Mucosa of rectum (tissue), 2 donors: ENCODE data around the gene ASTN2.

Source experiments
- H3K27ac ChIP-seq, 2 donors: one replicate each; pipeline ENCODE4 v1.7.0; 2013; ENCODE audit warnings: inconsistent platforms in 2 of 2, low read depth in 2 of 2, low read length in 2 of 2
- H3K27me3 ChIP-seq, 2 donors: one replicate each; pipeline ENCODE4 v1.7.0; 2013; ENCODE audit warnings: low read length in 2 of 2; ENCODE audit not compliant: control insufficient read depth in 2 of 2, insufficient read depth in 2 of 2
- H3K36me3 ChIP-seq, 2 donors: one replicate each; pipeline ENCODE4 v1.7.0; 2013; ENCODE audit warnings: low read length in 2 of 2; ENCODE audit not compliant: control insufficient read depth in 2 of 2, insufficient read depth in 2 of 2
- H3K4me1 ChIP-seq, 2 donors: one replicate each; pipeline ENCODE4 v1.7.0; 2013; ENCODE audit warnings: low read length in 2 of 2, mild to moderate bottlenecking in 1 of 2; ENCODE audit not compliant: control insufficient read depth in 2 of 2, insufficient read depth in 2 of 2
- H3K4me3 ChIP-seq, 2 donors: one replicate each; pipeline ENCODE4 v1.7.0; 2013; ENCODE audit warnings: low read length in 2 of 2
- H3K9ac ChIP-seq, 2 donors: one replicate each; pipeline ENCODE4 v1.7.0; 2013; ENCODE audit warnings: low read length in 2 of 2, low read depth in 1 of 2, mild to moderate bottlenecking in 1 of 2
- H3K9me3 ChIP-seq, 2 donors: one replicate each; pipeline ENCODE4 v1.7.0; 2013; ENCODE audit warnings: low read length in 2 of 2; ENCODE audit not compliant: control insufficient read depth in 2 of 2
- donor health status: healthy.
- donor health status: Normal muscosa, but diverticular disease.

ASTN2 gene

DNA sequence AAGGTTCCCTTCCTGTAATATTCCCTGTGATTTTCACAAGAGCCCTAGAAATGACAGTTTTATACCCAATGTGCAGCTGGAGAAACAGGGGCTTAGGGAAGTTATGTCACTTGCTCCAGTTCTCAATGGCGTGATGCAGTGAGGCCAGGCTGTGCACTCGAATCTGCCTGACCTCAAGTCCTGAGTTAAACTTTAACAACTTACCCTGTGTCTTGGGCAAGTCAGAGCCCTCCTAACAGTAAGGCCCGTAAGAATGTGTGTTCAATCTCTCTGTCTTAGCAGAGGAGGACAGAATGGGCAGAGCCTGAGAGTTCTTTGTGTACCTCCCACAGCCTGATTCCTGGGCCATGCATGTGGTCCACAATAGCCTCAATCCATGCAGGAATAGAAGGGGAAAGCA is 546.7 kb downstream of the ASTN2 start:
- Histone ChIP-seq H3K4me1 (no peaks in the 10 kb centered on the region), H3K4me3 (no peak overlapping the region), H3K9ac (no peak overlapping the region), H3K36me3 (no peaks in the 10 kb centered on the region), H3K9me3 (no peaks in the 10 kb centered on the region), H3K27me3 (no peaks in the 10 kb centered on the region), H3K27ac (no peak overlapping the region)

DNA sequence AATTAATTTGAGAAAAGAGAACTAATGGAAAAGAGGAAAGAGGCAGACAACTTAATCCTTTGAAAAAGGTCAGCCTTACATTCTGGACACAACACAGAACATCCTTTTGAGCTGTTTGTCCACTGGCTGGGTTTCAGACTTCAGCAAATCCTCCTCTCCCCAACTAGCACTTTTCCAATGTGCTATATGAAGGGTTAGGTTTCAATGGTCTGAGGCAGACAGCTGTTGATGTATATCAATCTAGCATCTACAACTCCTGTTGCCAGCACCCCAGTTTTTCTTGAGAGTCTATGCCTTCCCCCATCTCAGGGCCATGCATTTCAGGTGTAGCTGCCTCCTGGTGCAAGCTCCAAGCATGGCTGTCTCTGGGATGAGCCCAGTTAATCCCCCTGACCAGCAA is 553.5 kb downstream of the ASTN2 start:
- Histone ChIP-seq H3K4me3 (no peak overlapping the region), H3K27me3 (no peaks in the 10 kb centered on the region), H3K4me1 (no peaks in the 10 kb centered on the region), H3K9ac (no peak overlapping the region), H3K9me3 (no peaks in the 10 kb centered on the region), H3K27ac (no peak overlapping the region), H3K36me3 (no peaks in the 10 kb centered on the region)

DNA sequence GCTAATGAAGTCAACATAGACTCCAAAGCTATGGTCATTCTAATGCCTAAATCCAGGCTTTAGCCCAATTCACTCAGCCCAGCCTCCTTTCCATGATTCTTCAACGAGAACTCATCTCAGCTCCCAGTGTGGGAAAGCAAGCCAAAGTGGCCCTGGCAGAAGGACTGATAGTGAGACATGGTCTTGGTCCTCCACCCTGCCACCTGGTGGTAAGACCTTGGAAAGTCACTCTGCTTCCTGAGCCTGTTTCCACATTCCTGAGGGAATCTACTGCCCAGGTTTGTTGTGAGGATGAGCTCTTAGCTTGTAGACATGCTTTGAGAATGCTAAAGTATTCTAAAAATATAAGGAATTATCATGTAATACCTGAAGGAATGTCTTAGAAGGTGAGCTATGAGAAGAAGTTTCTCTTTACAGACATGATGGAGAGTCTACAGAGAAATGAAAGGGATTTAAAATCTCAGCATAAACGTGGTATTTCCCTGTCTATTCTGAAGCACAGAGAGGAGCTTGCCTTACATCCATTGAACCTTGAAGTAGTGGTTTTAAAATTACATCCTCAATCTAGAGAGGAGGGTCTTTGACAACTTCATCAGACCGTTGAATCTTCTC is 554.2 kb downstream of the ASTN2 start:
- H3K27ac ChIP-seq = no peak overlapping the region
- H3K9ac ChIP-seq = no peak overlapping the region
- H3K27me3 ChIP-seq = no peaks in the 10 kb centered on the region
- no peaks in the 10 kb centered on the region for H3K4me1 ChIP-seq
- H3K4me3 ChIP-seq = no peak overlapping the region
- H3K36me3 ChIP-seq = no peaks in the 10 kb centered on the region
- no peaks in the 10 kb centered on the region for H3K9me3 ChIP-seq

DNA sequence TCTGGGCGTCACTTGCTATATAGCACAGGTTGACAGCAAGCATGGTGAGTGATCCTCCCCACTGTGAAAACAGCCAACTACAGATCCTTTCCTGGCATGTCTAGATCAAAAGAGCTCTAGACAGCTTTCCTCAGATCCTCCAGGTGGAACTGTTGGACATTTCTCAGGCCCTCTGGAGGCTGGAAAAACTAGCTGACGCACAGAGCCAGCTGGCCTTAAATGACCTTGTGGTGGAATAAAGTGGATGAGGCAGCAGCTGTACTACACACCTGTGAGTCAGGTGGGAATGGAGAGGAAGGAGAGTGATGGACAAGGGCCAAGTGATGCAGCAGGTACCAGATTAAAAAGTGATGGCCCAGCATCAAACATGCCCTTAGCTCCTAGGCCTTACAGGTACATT is 555.1 kb downstream of the ASTN2 start:
- H3K4me1 ChIP-seq = no peaks in the 10 kb centered on the region
- H3K36me3 ChIP-seq = no peaks in the 10 kb centered on the region
- H3K27ac ChIP-seq = no peak overlapping the region
- no peaks in the 10 kb centered on the region for H3K27me3 ChIP-seq
- no peak overlapping the region for H3K4me3 ChIP-seq
- no peaks in the 10 kb centered on the region for H3K9me3 ChIP-seq
- no peak overlapping the region for H3K9ac ChIP-seq

DNA sequence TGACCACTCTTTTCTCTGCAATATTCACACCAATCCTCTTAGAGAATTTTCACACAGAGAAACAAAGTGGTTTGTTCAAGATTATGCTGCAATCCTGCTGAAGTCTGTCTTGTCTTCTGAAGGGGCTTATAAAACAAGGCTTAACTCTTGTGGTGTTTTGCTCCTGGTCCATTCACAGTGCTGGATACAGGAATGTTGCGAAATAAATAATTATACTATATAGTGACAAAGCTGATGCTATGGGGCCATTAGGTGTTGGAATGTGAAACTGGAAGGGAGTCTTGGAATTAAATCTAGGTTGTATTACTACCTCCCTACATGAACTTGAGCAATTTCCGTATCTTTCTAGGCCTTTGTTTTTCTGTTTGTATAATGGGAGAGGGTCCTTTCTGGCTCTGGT is 557.5 kb downstream of the ASTN2 start:
- no peak overlapping the region for H3K4me3 ChIP-seq
- H3K36me3 ChIP-seq = no peaks in the 10 kb centered on the region
- H3K27me3 ChIP-seq = no peaks in the 10 kb centered on the region
- H3K9ac ChIP-seq = no peak overlapping the region
- no peak overlapping the region for H3K27ac ChIP-seq
- H3K9me3 ChIP-seq = no peaks in the 10 kb centered on the region
- no peaks in the 10 kb centered on the region for H3K4me1 ChIP-seq

DNA sequence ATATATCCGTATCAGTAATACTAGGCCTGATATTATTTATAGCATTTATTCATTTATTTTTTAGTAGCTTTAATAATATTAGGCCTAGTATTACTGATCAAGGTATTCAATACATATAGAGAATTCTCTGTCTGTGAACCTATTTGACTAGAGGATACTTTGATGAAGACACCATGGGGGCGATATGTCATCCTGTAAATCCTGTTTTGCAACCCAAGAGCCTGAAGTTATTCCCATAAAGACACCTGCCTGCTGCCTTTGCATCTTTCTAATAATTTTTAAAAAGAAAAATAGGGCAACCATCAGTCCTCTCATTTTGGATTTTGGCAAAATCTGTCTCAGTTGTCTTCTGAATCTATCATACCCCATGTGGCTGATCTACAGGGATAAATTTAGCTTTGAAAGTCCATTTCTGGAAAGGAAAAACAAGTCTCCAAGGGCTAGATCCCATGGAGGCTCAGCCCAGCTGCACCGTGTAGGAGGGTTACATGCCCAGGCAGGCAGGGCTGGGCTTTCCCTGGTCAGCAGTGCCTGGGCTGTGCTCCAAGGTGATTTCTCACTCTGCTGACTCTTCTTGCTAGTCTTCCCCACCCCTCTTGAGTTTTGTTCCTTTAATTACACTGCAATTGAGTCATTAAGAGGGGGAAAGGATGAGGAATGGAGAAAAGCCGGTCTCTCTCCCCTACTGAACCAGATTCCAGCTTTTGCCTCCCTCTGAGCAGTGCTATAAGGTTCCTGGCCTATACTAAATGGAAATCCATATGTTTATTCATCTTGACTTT is 558.8 kb downstream of the ASTN2 start:
- Histone ChIP-seq H3K4me3 (no peak overlapping the region), H3K27ac (no peak overlapping the region), H3K27me3 (no peaks in the 10 kb centered on the region)

DNA sequence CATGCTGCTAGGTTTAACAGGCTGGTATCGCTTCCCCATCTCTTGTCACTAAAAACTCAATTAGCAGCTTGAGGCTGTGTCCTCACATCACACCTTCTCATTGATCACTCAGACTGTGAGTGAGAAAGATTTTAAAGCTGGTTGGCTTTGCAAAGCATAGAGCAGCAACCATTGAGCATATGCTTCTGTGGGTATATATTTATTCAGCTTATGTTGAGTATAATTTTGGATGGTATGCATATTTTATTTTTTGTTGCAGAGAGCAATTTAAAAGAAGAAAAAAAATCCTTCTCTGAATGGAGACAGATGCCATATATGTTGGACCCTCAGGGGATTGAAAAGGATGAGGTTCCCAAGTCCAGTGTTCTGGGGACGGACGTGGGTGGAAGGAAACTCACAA is 565.1 kb downstream of the ASTN2 start:
- Histone ChIP-seq H3K4me1 (no peaks in the 10 kb centered on the region), H3K4me3 (no peak overlapping the region), H3K27ac (no peak overlapping the region), H3K9ac (no peak overlapping the region), H3K9me3 (no peaks in the 10 kb centered on the region), H3K27me3 (no peaks in the 10 kb centered on the region), H3K36me3 (no peaks in the 10 kb centered on the region)

More for the DNA sequence above, 558.8 kb downstream of the ASTN2 start:
- Histone ChIP-seq H3K4me1 (no peaks in the 10 kb centered on the region), H3K9me3 (no peaks in the 10 kb centered on the region), H3K9ac (no peak overlapping the region), H3K36me3 (no peaks in the 10 kb centered on the region)

DNA sequence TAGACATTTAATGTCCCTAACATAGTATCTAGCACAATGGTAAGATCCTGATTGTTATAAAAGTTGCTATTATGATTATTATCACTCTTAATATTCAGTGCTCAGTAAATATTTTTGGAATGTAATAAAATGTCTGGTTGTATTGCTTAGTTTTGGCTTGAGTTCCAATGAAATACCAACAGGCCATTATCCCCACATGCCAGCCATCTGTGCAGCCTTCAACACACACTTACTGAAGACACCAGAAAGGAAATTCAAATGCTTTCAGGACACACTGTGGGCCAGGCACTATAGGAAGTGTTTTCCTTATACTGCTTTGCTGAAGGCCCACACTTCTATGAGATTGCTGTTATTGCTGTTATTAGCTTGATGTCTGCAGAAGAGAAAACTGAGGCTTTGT is 570.2 kb downstream of the ASTN2 start:
- Histone ChIP-seq H3K27ac (no peak overlapping the region), H3K4me3 (no peak overlapping the region), H3K9ac (no peak overlapping the region), H3K36me3 (no peaks in the 10 kb centered on the region), H3K4me1 (no peaks in the 10 kb centered on the region), H3K27me3 (no peaks in the 10 kb centered on the region), H3K9me3 (no peaks in the 10 kb centered on the region)

DNA sequence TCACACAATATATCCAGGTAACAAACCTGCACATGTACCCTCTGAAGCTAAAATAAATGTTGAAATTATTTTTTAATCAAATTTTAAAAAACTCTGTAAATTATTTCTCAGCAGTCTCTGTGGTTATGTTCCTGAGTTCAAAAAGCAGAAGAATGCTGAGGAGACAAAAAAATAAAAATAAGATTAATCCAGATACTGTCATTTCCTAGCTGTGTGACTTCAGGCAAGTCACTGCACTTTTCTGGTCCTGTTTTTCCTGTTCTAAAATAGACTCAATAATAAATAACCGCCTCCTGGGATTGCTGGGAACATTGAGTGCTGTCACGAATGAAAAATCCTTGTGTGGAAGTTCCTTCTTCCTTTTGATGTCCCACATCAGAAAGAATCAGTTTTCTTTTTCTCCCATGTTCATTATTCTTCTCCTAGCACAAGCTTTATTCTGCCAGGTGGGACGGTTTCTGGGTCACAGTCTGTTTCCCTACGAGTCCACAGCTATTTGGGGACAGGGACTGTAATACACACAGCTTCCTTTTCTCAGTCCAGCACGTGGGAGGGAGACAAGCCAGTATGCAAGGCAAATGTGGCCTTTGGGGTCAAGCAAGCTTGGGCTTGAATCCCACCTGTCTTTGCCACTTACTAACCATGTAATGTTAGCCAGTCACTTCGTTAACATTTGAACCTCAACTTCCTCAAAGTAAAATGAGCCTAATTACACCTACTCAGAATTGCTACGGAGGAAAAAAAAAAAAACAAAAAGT is 570.8 kb downstream of the ASTN2 start:
- Histone ChIP-seq H3K9me3 (no peaks in the 10 kb centered on the region), H3K27ac (no peak overlapping the region), H3K27me3 (no peaks in the 10 kb centered on the region), H3K4me3 (no peak overlapping the region), H3K36me3 (no peaks in the 10 kb centered on the region), H3K4me1 (no peaks in the 10 kb centered on the region), H3K9ac (no peak overlapping the region)

DNA sequence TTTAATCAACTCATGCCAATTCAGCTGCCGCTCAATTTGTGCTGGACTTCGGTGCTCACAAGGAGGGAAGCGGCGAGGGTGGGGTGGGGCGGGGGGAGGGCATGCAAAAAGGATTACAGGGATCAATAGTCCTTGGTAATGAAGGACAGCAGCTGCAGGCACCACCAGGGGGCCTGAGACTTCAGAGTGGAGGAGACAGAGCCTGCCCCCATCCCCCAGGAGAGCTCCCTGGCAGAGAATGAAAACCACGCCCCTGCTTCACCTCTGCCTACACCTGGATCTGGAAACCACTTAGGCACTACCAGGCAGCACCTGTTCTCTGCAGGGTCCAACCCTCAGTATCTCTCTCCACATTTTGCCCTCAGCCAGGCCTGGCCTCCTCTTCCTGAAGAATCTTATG is 572.2 kb downstream of the ASTN2 start:
- H3K9ac ChIP-seq = no peak overlapping the region
- no peaks in the 10 kb centered on the region for H3K4me1 ChIP-seq
- H3K27ac ChIP-seq = no peak overlapping the region
- no peaks in the 10 kb centered on the region for H3K36me3 ChIP-seq
- no peak overlapping the region for H3K4me3 ChIP-seq
- no peaks in the 10 kb centered on the region for H3K9me3 ChIP-seq
- no peaks in the 10 kb centered on the region for H3K27me3 ChIP-seq
